HG03439 (cell line): ENCODE results near the gene ARAP3.

Experiments used
- ATAC-seq: cut with Tn5 transposase; IDR thresholded peaks from one replicate; pipeline ENCODE4 v1.9.1; 2021; ENCODE audit warnings: mild to moderate bottlenecking, moderate library complexity; ENCODE audit not compliant: unreplicated experiment

The ARAP3 gene

DNA sequence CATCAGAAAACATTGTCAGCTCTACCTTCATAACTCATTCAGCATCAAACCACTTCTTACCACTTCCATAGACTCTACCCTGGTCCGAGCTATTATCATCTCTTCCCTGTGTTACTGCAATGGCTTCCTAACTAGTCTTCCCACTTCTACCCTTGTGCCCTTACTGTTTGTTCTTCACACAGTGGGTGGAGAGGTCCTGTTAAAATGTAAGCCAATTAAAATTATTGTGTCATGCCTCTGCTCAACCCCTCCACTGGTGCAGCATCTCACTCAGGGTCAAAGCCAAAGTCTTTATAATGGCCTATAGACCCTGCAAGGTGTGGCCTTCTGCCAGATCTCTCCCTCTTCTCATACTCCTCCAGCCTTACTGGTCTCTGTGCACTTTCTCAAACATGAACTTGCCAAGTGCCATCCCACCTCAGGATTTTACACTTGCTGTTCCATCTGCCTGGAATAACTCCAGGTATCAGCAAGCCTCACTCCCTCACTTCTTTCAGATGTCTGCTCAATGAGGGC, 22.8 kb upstream of the ARAP3 start:
- ATAC-seq, result no peak

- ATAC-seq, result no peak
These were observed 21.1 kb upstream of the ARAP3 start for GRCh38 chr5:141703133-141703561.

DNA sequence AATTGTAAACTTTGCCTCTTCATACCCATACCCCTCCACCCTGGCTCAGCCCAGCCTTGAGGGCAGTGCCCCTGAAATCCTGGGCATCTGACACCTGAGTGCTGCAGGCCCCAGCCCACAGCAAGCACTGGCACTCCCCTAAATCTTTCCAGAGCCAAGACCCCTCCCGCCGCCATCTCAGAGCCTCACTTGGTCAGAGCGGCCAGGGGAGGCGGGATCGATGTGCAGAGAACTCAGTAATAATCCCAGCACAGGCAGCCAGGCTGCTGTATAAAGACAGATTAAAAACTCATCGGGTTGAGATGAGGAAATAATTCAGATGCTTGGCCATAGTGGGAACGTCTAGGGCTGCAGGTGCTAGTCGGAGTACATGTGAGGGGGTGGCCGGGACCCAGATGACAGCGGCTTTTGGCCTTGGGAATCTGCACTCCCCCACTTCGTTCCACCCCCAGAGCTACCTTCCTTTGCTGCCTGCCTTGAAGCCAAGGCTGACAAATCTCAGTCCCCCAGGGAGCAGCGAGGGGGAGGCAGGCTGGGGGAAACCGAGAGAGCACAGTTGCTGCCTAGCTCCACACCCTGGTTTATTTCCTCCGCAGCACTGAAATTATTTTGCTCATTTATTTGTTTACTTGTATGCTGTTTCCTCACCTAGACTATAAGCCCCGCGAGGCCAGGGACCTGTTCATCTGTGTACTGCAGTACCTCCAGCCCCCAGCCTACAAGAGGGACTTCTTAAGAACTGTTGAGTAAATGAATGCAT, 19.5 kb upstream of the ARAP3 start:
- no peak for ATAC-seq

DNA sequence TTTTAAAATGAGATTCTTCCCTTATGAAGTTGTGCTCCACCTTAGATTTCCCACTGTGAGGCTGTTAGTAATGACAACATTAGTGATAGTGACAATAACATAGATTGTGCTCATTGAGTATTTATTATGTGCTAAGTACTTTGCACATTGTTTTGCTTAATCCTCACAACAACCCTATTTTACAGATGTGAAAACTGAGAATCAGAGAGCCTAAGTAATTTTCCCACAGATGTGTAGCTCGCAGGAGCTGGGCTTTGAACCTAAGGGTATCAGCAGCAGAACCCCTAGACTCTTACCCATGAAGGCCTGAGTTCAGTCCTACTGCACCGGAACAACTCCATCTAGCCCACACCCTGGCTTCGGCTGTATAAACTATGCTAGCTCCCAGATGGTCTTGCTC, 15.6 kb upstream of the ARAP3 start:
- no peak for ATAC-seq

GRCh38 chr5:141696431-141696830, 14.4 kb upstream of the ARAP3 start:
- ATAC-seq, result no peak

GRCh38 chr5:141695627-141696215, 13.7 kb upstream of the ARAP3 start:
- no peak for ATAC-seq

GRCh38 chr5:141694479-141694878, 12.4 kb upstream of the ARAP3 start:
- no peak for ATAC-seq

GRCh38 chr5:141692919-141693725, 11.1 kb upstream of the ARAP3 start:
- ATAC-seq, result no peak

DNA sequence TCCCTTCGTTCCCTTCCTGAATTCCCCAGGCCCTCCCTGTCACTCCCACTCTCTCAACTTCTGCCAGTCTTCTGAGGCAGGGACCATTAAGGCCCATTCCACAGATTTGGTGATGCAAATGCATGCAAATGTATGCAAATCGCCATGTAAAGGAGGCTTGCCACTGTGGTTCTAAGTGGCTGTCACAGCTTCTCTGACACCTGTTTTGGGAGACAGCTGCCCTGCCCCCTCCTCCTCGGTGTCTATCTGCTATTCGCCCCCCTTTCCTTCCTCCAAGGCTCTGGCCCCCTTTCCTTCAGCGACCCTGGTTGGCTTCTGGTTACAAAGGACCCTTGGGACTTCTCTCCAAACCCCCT, 10.5 kb upstream of the ARAP3 start:
- ATAC-seq, result no peak

DNA sequence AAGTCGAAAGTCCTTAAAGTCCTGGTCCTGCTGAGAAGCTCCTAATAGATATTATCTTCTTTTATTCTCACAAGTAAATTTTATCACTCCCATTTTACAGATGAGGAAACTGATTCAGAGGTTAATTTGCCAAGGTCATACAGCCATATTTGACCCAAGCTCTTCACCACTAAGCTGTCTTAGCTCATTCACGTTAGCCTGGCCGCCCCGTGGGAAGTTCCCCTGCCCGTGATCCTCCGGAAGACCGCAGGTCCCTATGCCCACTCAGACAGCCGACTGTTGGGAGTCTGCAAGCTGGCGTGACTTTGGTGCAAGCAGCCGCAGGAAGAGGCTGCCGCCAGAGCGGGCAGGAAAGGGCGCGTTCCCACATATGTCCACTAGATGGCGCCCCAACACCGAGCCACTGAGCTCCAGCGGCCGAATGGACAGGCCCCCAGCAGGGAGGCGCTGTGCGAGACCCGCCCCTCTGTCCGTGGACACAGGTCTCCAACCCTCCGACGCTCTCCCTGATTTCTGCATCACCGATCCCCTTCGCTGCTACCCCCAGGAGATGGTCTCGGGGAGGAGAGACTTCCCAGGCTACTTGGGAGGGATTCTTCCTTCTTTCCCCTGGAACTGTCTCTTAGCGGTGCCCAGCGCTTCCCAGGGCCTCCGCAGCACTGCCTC, 10.0 kb upstream of the ARAP3 start:
- peak; percentile 79 for ATAC-seq

DNA sequence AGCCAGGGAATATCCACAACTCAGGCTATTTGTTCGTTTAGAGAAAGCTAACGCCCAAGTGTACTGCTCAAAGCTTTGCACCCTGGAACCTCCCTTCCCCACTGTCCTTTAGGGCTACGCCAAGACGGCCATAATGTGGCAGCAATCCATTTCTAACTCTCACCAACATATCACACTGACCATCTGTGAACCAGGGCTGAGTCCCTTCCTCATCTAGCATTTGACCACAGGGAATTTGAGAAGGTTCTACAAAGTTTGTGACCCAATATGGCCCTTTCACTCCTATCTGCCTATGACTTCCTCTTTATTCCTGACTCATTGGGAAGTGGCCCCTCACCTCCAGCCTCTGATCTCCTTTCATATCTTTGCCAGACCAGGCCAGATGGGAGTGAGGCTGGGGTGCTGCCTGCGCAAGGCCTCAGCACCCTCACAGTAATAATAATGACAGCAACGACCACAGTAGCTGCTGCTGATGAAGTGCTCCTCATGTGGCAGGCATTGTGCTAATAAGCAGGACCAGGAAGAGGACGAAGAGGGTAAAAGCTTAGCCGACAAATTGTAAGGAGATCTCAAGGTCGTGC, 9.3 kb upstream of the ARAP3 start:
- ATAC-seq, result no peak

- no peak for ATAC-seq
These were observed 4.8 kb upstream of the ARAP3 start for GRCh38 chr5:141686648-141687416.

GRCh38 chr5:141685591-141685990, 3.6 kb upstream of the ARAP3 start:
- no peak for ATAC-seq

DNA sequence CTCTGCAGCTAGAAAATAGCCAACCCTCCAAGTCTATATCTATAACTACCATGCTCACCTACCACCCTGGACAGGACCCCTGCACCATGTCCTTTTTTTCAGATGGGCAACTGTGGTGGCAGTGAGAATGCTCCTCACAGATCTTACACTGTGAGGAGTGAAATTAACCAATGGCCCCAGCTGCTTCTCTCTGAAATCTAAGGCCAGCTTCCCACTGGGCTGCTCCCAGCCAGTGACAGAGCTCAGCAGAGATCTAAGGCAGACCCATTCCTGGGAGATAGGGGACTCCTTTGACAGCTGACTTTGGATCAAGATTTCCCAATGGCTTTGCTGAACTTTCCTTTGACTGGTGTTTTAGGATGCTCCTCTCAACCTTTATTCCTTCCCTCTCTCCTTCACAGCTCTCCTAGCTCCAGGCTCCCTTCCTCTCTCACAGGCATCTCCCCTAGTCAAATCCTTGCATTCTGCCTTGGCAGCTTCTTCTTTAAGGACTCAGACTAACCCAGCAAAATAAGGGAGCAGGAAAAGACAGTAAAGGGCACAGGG, 1.6 kb upstream of the ARAP3 start:
- ATAC-seq, result no peak

DNA sequence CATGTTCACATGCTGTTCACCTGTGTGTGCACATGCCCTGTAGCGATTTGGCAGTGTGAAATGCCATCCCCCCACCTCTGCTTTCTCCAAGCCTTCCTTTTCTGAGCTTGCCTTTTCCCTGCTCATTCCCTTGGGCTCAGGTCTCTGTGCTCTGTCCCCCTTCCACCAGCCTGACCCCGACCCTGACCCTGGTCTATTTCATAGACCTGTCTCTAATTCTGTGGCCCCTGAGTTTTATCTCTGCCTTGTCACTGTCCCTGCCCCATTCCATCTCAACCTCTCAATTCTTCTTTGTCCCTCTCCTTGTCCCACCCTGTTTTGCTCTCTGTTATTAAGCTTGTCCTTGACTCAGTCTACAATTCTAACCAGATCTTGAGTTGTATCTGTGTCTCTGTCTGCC, 735 bp downstream of the ARAP3 start:
- ATAC-seq, result no peak

DNA sequence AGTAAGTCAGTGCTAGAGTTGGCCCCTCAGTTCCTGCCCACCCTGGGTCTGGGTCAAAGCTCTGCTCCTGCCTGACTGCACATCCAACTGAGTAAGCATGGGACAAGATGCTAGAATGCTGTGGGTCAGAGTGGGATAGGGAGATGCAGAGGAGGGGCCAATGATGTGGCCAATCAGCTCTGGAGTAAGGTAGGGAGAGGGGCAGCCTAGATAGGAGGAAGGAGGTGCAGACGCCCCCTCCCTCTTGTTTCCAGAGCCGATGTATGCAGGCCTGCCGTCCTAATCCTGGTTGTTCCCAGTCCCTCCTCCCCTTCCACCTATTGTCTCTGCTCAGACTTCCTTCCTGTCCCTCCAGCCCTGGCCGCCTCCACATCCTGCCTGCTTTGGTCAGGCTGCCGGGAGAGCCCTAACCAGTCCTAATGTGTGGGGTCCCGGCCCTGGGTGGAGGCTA, 1.3 kb downstream of the ARAP3 start:
- no peak for ATAC-seq

DNA sequence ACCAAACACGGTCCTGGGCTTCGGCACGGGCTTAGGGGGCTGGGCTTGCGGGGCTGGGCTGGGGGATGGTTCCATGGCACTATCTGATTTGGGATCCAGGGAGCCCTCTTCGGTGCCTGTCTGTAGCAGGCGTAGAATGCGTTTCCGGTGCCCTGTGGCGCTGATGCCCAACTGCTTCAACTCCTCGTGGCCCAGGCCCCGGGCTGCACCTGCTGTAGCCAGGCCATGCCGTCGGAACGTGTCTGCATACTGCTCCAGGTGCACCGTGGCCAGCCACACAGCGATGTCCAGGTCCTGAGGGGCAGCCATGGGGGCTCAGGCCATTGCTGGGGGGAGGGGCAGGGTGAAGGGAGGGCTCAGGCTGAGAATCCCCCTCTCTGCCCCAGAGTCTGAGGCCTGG, 1.9 kb downstream of the ARAP3 start:
- no peak for ATAC-seq

GRCh38 chr5:141677415-141677814, 4.6 kb downstream of the ARAP3 start:
- no peak for ATAC-seq

DNA sequence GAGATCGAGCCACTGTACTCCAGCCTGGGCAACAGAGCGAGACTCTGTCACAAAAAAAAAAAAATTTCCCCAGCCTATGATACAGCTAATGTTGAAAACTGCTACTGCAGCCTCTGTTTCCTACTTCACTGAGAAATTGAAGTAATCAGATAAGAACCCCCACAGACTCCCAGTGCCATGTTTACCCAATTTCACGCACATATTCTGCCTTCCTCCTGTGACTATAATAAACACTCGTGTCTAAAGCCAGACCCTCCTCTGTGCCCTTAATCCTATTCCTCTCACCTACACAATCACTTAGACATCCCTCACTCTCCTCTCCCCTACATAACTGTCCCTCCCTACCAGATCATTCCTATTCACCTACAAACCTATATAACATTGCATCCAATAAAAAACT, 6.4 kb downstream of the ARAP3 start:
- no peak for ATAC-seq

DNA sequence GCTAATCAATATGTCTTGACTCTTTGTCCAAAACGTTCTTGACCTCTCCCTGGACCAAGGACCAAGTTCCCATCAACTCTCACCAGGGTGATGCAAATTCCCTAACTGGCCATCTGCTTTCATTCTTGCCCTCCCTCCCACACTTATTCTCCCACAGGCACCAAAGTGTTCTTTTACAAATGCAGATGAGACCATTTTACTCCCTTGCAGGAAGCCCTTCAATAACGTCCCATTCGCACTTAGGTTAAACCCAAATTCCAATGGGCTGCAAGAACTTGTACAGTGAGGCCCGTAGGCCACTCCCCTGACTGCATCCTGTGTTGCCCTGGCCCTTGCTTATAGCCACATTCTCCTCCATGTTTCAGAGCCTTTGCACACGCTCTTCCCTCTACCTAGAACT, 7.3 kb downstream of the ARAP3 start:
- ATAC-seq, result no peak
